ENCODE data around the gene WDR46.

WDR46 gene

DNA sequence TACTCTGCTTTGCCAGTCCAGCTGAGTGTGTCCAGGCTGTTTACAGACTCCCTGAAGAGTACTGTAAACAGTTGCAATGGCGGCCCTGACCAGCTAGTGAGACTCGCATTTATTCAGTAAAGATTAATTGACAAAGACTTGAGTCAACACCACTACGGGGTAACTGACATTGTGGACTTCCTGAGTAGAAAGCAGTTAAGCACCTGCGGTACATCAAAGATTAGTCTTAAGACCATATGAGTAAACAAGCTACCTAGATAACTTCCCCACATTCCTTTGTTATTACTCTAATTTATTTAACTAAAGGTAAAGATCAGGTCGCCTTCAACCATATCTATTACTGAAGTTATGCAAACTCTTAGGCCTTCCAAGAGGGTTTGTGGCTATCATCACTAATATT lies 30.0 kb downstream of the WDR46 start:
- no peak for DNase-seq

DNA sequence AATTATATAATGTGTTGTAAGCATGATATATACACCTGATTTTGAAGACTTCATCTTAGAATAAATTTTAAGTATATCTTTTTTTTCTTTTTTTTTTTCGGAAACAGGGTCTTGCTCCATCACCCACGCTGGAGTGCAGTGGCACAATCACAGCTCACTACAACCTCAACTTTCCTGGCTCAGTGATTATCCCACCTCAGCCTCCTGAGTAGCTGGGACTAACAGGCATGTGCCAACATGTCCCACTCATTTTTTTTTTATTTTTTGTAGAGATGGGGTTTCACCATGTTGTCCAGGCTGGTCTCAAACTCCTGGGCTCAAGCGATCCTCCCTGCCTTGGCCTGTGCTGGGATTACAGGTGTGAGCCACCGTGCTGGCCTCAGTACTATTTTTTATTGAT lies 34.4 kb downstream of the WDR46 start:
- no peak for DNase-seq

DNA sequence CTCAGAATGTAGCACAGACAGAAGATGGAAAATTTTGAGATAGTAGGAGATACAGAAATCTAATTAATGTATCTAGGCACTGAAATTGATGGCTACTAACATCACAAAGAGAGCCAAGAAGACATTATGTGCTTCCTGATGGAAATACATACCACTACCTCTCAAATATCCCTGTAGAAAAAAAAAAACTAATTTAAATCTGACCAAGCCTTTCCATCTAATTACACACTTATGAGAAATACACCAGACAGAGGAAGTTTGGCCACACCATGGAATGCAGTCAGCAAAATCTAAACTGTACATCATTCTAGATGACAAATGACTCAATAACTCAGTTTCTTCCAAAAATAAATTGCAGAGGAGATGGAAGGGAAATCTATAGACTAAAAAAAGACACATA lies 36.3 kb downstream of the WDR46 start:
- no peak for DNase-seq

DNA sequence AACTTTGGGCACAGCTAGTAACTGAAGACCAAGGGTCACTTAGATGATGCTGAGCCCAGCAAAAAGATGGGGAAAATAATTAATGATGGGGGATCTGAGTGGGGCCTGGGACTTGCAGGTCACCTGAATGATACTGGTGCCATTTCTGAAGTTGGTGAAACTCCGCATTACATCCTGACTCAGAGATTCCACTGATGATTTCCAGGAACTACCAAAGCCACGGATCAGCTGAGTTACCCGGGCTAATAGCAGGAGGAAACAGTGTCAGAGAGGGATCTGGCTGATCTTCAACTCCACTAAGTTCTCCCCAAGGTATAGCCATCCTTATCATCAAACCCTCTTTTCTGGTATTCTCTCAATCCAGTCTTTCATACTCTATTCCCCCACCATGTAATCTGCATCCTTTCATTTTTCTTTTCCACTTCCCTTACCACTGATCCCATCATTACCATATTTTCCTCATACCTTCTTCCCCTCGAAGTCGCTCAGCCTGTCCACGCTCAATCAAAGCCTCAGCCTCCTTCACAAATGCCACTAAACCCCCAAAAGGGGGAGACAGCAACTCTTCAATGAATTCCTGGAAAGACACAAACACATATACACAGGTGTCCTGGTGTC lies 37.5 kb downstream of the WDR46 start:
- DNase-seq = no peak

DNA sequence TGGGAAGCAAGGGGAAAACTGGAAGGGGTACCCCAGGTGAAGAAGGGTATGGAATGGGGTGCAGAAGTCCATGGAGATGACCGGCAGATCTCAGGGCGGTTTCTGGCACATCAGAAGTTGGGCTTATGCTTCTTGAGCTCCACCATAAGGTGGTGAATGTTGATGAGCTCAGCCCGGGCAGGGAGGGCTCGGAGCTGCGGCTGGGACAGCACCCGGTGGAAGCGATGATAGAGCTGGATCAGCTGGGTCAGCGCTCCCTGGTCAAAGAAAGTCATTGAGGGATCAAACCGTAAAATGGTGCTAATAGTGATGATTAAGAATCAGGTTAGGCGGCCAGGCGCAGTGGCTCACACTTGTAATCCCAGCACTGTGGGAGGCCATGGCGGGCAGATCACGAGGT lies 38.3 kb downstream of the WDR46 start:
- no peak for DNase-seq

DNA sequence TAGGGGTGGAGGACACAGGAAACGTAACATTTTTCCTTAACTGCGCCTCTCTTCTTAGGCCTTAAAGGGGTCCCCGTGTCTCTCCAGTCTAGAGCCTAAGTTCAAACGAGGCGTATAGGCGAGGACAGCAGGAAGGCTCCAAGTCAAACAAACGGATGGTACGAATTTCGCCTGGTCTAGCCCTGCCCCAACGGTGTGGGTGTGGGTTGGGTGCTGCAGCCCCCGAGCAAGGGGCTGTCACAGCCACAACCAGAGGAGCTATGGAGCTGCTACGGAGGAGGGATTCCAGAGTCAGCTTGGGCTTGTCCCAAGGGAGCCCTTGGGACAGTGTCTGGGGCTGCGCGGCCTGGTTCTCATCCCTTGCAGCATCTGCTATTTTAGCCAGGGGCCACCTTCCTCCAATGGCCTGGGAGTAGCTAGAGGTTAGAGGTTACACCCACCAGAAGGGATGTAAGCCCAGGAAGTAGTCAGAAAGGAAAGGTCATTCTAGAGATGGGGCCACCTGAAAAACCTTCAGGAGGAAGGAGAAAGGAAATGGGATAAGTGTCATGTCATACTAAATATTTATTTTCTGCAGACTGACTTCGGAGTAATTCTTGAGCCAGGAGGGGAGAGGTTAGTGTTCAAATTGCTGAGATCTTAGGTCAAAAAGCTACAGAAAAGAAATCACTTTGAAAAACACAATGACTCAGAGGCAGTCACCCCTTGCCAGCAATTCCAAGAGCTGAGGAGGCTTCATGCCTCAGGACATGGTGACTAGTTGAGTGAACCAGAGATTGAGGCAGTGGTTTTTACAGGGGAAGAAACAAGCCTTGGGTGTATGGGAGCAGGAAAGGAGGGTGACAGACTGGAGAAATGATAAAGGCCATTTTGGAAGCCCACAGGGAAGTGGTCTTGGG lies 39.1 kb downstream of the WDR46 start:
- no peak for DNase-seq

DNA sequence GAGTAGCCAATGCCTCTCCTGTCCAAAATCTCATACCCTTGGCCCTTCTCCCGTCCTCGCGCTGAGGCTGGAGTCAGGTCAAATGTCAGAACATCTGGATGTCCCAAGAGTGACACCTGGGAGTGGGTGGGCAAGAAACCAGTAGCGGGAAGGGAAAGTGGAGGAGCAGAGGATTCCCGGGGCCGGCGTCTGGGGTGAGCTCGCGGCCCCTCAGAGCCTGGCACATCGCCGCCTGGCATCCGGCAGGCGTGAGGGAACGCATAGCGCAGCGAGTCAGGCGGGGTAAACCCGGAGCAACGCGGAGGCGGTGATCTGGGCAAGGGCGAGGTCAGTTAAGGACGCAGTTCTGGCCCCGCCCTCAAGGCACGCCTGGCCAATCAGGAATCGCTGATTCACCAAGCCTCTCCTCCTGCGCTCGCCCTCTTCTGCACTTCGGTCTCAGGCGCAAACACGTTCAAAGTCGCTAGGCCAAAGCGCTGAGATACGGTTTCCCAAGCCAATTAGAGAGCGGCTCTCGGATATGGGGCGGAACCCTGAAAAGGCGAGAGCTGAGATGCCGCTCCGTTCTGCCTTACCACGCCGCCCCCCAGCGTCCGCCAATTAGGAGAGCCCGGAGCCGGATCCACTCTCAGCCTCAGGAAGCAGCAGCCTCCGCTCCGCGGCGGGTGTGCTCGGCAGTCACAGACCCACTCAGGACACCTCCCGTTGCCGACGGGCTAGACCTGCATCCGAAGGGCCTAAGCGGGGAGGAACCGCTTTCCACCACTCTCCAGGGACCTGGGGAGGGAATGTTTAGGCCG lies 39.9 kb downstream of the WDR46 start:
- peak; percentile 83 for DNase-seq

DNA sequence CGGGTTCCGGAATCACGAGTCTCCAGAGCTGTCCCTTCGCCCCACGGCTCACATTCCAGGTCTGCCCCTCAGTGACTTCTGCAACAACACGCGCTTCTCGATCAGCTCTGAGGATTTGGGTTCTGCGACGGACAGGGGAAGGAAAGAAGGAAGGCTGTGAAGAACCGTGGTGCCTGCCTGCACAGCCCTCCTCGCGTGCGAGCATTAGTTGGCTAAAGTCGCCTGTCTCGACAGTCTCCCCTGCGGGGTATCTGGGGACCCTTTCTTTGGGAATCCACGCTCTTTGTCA lies 40.5 kb downstream of the WDR46 start:
- DNase-seq = no peak

DNA sequence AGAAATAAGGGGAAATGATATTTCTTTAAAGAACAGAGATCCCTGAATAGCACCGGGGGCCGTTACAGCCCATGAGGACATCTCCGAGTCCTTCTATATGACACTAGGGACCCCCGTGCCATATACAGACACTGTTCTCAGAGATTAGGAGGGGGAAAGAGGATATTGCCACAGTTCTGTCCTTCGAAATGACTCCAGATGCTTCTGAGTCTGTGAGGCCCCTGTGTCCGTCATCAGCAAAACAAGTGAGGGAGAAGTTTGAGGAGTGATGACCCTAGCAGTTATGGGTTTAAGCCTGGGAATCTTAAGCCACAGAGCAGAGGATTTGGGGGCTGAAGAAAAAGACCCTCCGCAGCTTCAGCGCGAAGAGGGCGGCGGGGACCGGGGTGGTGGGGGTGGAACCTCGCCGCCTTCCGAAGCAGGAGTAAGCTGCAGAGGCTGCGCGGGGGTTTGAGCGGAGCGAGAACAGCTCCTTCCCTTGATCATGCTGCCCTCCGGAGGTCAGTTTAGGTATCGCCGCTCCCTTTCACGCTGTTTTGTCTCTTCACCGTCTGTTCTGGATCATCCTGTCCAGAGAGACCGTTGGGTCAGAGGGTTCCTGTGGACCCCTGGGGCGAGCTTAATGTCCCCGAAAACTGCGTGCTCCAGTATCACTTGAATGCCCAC lies 40.9 kb downstream of the WDR46 start:
- DNase-seq = peak; percentile 39

DNA sequence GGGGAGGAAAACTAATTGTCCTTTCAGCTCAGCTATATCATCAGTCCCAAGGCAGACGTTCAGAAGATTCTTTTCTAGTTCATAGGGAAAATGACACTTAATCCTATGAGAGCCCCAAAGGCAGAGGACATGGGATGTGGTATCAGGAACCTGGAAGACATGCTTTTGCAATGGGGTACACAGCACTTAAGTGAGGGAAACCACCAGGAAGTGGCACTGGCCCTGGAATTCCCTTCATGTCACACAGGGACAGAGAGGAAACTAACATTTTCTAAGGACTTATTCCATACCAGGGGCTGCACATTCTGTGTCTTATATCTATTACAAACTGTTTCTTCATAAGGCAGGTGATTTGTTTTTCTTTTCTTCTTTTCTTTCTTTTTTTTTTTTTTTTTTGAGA lies 45.6 kb downstream of the WDR46 start:
- DNase-seq = no peak

DNA sequence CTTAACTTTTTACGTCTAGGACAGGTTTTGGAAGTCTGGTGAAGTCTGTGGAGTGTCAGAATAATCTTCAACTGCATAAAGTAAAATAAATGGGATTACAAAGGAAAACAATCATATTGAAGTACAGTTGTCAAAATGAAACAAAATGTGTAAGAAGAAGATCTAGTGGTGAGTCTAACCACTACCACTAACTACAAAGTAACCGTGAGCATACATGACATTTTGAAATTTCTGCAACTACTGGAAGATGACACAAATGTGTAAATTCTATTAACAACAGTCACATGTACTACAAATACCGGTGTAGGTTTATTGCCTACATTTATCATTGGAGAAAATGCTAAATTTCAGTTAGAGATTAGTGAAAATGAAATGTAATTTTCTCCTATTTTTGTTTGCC lies 47.1 kb downstream of the WDR46 start:
- no peak for DNase-seq

DNA sequence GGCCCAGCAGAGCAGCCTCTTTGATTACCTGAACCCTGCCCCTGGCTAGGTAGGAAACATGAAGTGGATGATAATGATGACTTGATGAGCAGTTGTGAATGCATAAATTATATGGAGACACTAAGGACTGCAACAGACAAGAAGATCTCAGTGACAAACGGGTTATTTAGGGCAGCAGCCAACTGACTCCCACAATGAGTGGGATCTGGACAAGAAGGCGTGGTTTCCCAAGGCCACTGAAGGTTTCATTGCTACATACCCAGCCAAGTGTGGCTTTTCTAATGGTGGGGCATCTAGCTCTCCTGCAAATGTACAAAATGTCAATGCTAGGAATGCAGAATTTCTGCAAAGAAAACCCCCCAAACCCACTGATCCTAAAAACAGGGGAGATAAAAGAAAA lies 51.3 kb downstream of the WDR46 start:
- no peak for DNase-seq

DNA sequence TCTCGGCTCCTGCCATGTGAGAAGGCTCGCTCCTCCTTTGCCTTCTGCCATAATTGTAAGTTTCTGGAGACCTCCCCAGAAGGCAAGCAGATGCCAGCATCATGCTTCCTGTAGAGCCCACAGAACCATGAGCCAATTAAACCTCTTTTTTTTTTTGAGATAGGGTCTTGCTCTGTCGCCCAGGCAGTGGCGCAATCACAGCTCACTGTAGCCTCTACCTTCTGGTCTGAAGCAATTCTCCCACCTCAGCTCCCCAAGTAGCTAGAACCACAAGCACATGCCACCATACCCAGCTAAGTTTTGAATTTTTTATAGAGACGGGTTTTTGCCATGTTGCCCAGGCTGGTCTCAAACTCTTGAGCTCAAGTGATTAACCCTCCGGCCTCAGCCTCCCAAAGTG lies 52.2 kb downstream of the WDR46 start:
- no peak for DNase-seq

DNA sequence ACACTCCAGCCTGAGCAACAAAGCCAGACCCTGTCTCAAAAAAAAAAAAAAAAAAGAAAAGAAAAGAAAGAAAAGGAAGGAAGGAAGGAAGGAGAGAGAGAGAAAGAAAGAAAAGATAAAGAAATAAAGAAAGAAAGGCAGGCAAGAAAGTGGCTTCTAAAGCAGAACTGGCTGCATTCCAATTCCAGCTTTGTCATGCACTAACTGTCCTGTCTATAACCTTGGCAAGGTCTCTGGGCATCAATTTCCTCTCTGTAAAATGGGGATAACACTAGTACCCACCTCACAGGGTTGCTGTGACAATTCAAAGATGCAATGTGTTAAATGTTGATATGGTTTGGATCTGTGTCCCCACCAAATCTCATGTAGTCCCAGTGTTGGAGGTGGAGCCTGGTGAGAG lies 52.7 kb downstream of the WDR46 start:
- no peak for DNase-seq

DNA sequence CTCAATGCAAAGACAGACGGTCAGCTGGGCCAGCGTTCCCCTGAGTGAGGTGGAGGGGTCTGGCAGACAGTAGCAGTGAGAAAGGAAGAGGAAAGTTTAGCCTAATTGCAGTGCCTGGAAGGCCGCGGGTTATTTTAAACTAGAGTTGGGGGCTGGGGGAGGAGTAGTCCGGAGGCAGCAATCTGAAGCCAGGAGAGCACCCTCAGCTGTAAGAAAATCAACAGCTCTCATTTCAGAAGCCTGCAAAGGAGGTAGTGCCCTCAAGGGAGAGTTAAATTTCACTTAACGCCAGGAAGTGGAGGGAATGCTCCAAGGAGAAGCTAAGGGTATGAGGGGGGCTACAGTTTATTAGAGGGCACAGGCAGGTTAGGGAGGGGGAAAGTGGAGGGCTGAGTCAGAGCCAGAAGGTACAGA lies 53.8 kb downstream of the WDR46 start:
- no peak for DNase-seq
